NCI-H82 treated with DMSO at 0.1 percent for 48 hours (cell line): ENCODE data around the gene POLE3.
"Not testable (repeated sequence)": the region's sequence is repeated elsewhere in the genome, so short reads cannot be mapped to it uniquely, and the experiment has no call there.

ENCODE experiments used
- DNase-seq: peaks from one replicate; lab custom pipeline; 2025; ENCODE audit not compliant: unreplicated experiment; lab: John Stamatoyannopoulos, UW

Gene POLE3

GRCh38 chr9:113406353-113406752, 4.1 kb downstream of the POLE3 start:
- DNase-seq, result not testable (repeated sequence)

GRCh38 chr9:113403646-113404045, 6.8 kb downstream of the POLE3 start:
- no peak for DNase-seq

GRCh38 chr9:113401027-113401792, 9.3 kb downstream of the POLE3 start, which contains the start of gene ALAD:
Gene ALAD (minus strand): TSS chr9:113401284. CDS start chr9:113393559, 7,725 bp downstream.
- peak; percentile 93 for DNase-seq

- DNase-seq, result no peak
These were observed 10.8 kb downstream of the POLE3 start for GRCh38 chr9:113399646-113400200.

- DNase-seq, result no peak
These were observed 11.7 kb downstream of the POLE3 start for GRCh38 chr9:113398796-113399195.

GRCh38 chr9:113397203-113397631, 13.3 kb downstream of the POLE3 start:
- DNase-seq, result no peak

- no peak for DNase-seq
These were observed 15.2 kb downstream of the POLE3 start for GRCh38 chr9:113395000-113395861.

- no peak for DNase-seq
These were observed 17.2 kb downstream of the POLE3 start for GRCh38 chr9:113393281-113393680.

- DNase-seq, result no peak
These were observed 18.6 kb downstream of the POLE3 start for GRCh38 chr9:113391917-113392316.

- no peak for DNase-seq
These were observed 20.1 kb downstream of the POLE3 start for GRCh38 chr9:113390192-113390960.

- no peak for DNase-seq
These were observed 21.0 kb downstream of the POLE3 start for GRCh38 chr9:113389451-113389850.

- no peak for DNase-seq
These were observed 21.6 kb downstream of the POLE3 start for GRCh38 chr9:113388833-113389232.

- no peak for DNase-seq
These were observed 22.8 kb downstream of the POLE3 start for GRCh38 chr9:113387560-113388230.

GRCh38 chr9:113386571-113387393, 23.7 kb downstream of the POLE3 start:
- no peak for DNase-seq

GRCh38 chr9:113381909-113382411, 28.5 kb downstream of the POLE3 start:
- DNase-seq, result no peak

- not testable (repeated sequence) for DNase-seq
These were observed 29.0 kb downstream of the POLE3 start for GRCh38 chr9:113381441-113381840.

GRCh38 chr9:113380869-113381378, 29.6 kb downstream of the POLE3 start:
- no peak for DNase-seq

GRCh38 chr9:113379829-113380210, 30.7 kb downstream of the POLE3 start:
- DNase-seq, result not testable (repeated sequence)
